ENCODE results near the gene ZNF654. TPM values are rescaled to one million over a fixed set of nuclear protein-coding genes. Genes with fewer than 3 reads are reported as not detected.

Gene ZNF654
- polyA plus RNA-seq, 3 donors, result 18.6 to 20.2 (median 18.6) TPM

GRCh38 chr3:88191872-88192409, 132.9 kb downstream of the ZNF654 start:
- no peak for DNase-seq

- DNase-seq, result no peak
Observed at GRCh38 chr3:88192631-88193030, 133.6 kb downstream of the ZNF654 start.

Other genes starting within 250 kb of the ZNF654 start
- 100 to 1,000 TPM; 137 to 156 (median 140) TPM for gene CGGBP1, start 250 bp upstream of the ZNF654 start, polyA plus RNA-seq (ENCODE audit: insufficient read length in 3 of 3)
- gene C3orf38, start 90.7 kb downstream of the ZNF654 start, polyA plus RNA-seq (ENCODE audit: insufficient read length in 3 of 3), result 10 to 100 TPM; 26.4 to 28.2 (median 27.4) TPM

Measured in renal pelvis (tissue), 4 donors.